GM21390 (cell line): ENCODE measurements around the gene CLEC4F.

Source experiments
- ATAC-seq: cut with Tn5 transposase; IDR thresholded peaks from one replicate; pipeline ENCODE4 v1.9.1; 2021; ENCODE audit not compliant: unreplicated experiment

CLEC4F gene

DNA sequence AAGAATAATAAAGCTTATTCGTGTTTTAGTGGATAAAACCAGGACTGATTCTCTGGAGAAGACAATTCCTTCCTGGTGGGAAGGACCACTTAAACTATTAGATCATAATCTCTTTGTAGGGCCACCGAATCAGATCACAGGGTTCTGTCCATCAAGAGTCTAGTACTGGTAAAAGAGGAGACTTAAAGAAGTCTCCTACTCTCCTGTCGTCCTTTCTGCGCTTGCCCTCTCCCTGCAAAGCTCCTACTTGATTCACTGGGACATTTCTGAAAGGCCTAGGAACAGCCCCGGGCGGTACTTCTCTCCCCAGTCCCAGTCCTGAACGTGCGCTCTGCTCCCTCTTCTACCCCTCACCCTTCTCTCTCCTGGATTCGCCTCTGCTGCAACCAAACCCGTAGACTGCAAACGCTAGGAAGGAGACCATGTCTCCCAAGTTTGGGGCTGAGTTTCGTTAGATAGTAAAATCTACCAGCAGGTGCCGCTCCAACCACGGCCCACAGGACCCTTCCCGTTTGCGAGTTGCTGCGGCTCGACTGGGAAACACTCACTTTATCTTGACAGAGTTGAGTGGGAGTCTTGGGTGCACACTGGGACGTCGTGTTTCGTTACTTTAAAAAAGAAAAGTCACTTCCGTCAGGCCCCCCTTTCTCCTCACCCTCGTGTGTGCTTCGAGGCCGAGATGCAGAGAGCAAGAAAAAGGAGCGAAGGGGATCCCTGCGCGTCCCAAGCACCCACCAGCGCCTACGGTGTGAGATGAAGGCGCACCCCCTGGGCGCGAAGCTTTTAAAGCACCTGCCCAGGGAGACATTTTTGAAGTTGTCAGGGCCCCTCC is 30.9 kb downstream of the CLEC4F start:
- ATAC-seq: no peak

DNA sequence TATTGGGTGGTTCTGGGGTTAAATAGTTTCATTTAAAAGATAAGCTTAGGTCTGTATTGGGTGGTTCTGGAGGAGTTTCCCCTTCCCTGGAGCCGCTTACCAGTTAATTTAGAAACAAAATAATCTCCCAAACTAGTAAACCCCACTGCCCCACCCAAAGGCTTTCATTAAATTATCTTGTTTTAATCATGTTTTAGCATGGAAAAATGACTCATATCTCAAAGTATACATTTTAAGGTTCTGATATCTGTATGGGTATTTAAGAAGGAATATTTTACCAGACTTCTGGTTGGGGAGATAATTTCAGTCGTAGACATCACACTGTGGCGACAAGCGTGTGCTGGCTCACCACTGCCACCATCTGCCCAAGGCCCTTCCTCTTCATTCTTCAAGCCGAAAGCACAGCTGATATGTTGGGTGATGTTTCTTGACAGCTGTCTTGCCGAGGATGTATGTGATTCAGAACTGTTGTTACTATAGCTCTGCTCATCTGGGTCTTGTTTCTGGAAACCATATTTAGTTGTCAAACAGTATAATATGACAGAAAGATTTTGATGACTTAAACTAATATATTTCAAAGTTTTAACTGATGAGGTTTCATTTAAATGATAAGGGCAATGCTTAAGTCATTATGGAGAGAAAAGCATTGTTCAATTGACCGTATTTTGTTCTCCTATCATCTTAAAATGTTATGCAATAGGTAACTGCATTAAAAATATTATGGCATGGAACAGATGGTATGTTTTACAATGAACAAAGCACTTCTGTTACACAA is 35.1 kb downstream of the CLEC4F start:
- ATAC-seq: no peak

DNA sequence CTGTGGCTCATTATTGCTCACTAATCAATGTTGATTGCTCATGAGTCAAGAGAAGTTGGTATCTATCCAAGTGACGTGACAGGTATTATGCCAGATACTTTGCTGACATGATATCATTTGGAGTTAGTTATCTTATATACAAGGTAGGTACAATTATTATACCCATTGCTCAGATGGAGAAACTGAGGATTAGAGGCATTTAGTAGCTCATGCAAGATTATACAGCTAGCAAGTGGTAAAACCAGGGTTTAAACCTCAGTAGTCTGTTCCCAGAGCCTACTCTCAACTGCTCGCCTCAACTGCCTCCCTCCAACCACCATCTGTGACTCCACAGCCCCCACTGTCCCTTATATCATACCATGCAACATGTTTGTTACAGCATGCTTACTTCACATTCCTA is 36.1 kb downstream of the CLEC4F start:
- no peak for ATAC-seq

DNA sequence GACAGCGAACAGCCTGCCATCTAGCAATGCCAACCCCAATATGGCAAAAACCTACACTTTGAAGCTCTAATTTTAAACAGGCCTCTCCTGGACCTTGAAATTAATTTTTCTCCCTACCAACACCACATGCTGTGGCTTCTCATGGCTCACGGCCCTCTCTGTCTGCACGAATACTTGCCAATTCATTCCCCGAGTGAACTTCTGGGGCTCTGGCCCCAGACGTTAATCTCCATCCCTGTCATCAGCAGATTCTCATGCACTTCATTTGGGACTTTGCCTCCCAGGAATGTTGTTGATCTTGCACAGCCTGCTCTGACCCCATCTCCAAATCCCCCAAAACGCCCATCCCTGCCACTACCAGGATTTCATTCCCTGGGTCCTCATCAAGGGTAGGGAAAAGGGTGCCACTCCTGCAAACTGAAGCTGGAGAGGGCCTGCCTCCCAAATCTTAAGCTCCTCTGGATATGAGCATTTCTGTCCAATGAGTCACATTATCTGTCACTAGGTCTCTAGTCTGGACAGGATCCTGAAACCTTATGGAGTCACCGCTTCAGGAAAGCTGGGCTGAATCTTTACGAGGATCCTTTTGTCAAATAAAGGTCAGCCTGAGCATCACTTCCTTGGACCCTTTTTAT is 40.4 kb downstream of the CLEC4F start:
- no peak for ATAC-seq

DNA sequence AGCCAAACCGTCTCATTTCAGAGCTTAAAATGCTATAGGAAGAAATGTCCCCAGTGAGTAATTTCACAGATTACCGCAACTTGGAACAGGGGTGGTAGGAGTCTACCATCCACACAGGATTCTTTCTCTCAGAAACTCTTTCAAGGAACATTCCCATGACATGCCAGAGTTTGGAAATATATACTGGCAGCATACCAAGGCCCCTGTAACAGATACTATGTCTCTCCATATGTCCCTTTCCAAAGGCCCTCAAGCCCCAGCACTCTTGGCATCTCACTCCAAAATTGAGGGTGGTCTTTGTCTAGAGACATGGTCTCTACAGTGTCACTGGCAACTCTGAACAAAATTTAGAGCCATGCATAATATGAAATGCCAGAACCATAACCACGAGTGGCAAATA is 40.9 kb downstream of the CLEC4F start:
- ATAC-seq: no peak

DNA sequence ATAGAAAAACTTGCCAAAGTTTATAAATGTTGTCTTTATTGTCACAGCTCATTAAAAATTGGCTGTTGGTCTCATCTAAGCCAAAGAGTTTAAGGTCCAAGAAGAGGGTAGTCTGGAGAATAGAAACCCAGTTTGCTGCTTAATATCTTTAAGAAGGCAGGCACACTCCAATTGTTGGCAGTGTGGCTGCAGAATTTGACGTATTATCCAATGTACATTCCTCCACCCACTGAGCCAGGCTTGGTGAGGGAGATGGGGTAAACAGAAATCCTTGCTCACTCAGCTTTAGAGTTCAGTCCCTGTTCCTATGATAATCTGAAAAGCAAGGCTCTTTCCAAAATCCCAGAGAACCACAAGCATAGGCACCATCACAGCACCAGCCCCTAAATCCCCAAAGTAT is 41.7 kb downstream of the CLEC4F start:
- ATAC-seq: no peak

DNA sequence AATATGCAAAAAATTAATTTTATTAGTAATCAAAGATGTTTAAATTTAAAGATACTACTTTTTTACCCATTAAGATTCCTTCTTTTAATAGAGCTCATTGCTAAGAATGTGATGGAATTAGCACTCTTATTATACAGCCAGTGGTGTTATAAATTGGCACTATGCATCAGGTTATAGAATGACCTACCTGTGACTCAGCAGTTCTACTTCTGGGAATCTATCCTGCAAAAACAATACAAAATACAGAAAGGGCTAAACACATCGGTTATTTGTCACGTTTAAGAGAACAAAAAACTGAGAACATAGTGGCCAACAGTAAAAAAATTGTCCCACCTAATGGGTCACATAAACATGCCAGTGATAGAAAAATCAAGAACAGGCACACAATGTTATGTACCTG is 42.9 kb downstream of the CLEC4F start:
- no peak for ATAC-seq

DNA sequence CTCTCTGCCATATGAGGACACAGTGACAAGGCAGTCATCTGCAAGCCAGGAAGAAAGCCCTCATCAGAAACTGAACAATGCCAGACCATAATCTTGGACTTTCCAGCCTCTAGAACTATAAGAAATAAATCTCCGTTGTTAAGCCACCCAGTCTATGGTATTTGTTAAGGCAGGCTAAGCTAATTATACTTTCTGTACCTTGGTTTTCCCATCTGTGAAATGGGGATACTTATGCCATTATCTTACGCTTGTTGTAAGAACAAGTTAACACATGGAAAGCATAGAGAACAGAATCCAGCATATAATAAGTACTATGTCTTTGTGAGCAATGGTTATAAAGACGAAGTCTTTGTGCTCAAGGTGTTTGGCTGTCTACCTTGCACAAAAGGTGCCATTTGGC is 44.1 kb downstream of the CLEC4F start:
- no peak for ATAC-seq

DNA sequence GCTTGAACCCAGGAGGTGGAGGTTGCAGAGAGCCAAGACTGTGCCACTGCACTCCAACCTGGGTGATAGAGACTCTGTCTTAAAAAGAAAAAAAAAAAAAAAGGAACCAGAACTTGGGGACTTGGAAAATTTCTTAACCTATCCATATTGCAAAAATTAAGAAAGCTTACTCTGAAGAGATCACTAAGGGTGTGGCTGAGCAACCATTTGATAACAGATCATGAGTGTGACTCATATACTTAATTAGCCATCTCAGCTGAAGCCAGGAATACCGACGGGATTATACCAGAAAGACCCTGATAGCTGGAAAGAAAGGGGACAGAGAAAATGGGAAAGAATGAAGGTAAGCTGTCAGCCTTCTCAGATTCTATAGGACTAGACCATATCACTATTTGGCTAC is 45.3 kb downstream of the CLEC4F start:
- ATAC-seq: no peak

DNA sequence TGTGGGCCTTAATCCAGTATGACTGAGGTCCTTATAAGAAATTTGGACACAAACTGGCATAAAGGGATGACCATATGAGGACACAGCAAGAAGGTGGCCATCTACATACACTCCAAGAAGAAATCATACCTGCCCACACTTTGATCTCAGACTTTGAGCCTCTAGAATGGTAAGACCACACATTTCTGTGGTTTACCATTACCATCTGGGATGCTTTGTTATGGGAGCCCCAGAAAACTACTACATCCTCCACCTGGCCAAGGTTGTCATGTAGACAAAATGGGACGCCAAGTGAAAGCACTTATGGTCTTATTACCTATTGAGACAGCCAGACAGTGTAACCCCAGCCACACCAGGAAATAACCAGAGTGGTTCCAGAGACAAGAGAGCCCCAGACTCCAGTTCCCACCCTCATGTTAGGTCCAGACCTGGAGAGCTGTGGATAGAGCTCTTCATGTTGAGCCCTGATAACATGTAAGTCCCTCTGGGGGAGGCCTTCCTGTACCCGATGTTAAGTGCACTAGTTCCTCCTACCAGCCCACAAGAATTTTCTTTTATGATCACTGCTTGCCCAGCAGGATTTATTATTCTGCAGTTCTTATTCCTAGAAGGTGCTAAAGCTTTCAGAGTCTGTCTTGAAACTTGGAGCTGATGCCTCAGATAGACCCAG is 47.8 kb downstream of the CLEC4F start:
- no peak for ATAC-seq

DNA sequence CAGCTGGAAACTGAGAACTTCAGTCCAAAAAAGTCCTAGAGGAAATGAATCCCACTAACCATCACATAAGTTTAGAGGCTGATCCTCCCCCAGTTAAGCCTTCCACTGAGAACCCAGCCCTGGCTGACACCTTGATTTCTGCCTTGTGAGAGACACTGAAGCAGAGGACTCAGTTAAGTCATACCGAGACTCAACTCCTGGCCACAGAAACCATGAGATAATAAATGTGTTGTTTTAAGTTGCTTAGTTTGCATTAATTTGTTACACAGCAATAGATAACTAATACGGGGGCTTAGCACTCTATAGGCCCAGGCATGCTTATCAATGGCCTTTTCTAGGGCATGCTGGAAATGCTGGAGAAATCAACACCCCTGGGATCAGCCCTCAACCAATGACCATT is 49.0 kb downstream of the CLEC4F start:
- ATAC-seq: no peak

DNA sequence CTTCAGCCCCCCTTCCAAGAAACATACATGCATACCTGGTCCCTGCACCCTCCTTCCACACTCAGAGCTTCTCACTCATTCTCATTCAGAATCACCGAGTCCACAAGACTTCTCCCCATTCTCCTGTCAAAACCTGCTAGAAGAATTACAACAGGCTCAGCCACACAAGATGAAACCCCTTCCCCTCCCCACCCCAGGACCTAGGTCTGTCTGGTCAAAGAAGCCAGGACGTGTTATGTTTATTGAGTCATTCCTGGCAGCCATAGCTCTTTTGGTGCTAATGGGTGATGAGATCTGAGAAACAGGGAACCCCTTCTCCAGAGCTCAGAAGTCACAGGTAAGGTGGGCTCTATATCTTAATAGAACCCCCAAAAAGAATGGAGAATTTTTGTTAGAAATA is 50.9 kb downstream of the CLEC4F start:
- no peak for ATAC-seq

DNA sequence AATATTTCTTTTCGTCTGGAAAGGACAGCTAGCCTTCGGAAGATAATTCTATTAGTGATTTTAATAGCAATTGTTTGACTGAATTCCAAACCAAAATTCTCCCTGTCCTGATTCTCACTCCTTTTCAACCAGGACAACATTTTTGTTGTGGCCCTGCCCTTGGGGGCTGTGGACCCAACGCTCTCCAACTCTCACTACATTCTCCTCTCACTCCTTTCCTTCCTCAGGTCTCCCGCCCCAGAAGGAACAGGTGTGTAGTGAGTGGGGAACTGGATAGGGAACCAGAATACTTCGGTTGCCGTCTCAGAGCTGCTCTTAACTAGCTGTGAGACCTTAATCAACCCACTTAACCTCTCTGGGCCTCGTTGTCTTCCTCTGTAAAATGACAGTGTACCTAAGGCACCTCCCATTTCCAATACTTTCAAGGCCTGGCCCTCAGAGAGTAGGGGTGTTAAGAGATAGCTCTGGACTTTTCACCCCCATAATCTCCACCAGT is 51.8 kb downstream of the CLEC4F start:
- ATAC-seq: no peak

DNA sequence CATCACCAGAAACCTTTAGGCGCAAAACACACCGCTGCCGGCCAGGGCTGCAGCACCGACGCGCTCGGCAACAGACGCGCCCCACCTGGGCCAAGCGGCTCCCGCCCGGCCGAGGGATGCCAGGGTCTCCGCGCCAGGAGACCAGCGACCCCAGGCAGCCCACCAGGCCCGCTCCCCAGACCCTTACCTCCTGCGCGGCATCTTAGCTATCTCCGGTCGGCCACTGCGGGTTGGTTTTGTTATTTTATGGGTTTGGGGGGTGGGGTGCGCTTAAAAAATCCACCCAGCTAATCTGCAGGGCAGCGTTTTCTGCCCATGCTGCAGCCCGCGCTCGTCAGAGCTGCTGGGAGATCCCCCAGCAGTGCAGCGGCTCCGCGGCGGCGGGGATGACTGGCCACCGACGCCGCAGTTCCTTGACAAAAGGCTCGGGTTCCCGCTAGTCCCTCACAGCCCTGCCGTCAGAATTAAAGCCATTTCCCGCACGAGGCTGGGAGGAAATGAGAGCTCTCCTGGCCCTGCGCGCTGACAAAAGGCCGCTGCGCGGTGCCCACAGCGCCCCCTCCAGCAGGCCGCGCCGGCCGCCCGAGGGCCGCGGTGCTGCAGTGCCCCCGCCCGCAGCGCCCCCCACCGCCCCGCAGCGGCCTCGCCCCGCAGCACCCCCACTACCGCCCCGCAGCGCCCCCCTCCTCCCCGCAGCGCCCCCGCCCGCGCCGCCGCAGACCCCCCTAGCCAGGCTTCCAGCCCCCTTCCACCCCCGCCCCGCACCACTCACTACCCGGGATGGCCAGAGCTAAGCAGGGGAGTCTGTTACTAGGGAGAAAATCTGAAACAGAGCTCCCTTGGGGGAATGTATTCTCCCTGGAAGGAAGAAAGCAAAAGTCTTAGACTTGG is 52.5 kb downstream of the CLEC4F start, which contains the start of gene ADD2:
TSS of gene ADD2 (minus strand) at position 502 of the 891 bp plus-strand sequence. CDS start 61,792 bp downstream, outside the sequence.
- ATAC-seq: no peak

DNA sequence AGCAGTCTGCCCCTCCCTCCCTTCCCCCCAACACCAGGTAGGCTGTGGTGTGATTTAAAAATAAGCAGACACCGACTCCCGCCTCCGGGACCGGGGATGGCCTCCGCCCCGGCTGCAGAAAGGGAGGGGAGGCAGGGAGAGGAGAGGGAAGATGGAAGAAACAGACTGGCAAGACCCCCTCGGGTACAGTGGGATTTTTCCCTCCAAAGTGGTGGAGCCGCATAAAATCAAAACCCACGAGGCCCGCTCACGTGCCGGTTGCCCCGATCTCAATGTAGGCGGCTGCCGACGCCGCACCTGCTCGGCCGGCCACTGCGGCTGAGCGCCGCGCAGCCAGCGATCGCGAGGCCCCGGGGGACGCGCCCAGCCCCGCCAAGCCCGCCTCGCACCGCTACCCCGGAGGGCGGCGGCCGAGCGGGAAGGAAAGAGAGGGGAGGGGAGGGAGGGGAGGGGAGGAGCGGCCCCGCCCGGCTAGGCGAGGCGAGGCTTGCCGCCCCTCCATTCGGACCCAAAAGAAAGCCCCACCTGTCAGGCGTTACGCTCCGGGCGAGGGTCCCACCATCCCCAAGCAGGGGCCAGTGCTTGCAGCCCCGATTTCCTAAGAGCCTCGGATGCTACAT is 53.2 kb downstream of the CLEC4F start:
- no peak for ATAC-seq

DNA sequence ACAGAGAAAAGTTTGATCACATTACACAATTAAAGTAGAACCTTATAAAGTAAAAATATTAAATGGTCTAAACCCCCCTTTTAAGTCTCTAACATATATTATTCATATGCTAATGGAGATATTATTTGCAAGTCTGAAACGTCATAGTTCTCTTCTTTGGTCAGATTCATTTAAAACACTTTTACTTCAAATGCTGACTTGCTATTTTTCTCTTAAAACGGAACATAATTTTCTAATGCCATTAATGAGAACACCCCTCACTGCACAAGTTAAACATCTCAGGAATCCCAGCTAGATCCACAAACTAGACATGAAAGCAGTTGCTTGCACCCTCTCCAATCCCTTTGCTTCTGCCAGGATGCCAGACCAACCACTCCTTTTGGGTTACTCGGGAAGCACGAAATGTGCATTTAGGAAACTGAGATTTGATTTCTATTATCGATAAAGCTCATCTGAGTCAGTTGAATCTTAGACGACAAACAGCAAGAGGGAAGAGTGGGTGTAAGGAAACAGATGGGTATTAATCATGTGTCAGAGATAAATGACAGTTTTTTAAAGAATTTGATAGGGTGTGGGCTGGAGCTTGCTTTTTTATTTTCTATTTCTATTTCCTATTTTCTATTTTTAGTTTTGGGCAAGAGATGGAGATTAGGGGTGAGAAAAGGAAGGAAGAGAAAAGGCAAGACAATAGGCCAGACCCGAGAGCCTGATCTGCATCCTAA is 53.9 kb downstream of the CLEC4F start:
- no peak for ATAC-seq

DNA sequence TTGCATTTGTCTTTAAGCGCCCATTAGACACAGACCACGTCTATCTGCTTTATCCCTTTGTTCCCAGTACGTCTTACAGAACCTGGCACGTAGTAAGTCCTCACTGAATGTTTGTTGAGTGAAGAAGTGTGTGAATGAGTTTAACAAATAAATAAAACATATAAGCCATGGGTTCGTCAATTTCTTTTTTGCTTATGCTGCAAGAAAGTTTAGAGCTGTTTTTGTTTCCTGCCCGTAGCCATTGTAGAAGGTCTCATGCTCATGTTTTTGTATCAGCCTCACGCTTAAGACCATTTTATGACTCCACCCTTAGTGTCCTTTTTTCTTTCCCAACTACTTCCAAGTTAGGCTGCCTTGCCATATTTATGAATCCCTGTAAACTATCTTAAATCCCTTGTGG is 54.9 kb downstream of the CLEC4F start:
- no peak for ATAC-seq

DNA sequence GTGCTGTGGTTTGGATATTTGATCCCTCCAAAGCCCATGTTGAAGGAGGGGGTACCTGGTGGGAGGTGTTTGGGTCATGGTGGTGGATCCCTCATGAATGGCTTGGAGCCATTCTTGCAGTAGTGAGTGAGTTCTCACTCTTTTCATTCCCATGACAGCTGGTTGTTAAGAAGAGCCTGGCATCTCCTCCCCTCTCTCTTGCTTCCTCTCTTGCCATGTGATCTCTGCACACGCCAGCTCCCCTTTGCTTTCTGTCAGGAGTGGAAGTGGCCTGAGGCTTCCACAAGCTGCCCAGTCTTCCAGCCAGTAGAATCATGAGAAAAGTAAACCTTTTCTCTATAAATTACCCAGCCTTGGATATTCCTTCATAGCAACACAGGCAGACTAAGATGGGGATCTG is 61.0 kb downstream of the CLEC4F start:
- ATAC-seq: no peak
